GM10248 (cell line): ENCODE results near the gene DDRGK1.

Experiments used
- CTCF ChIA-PET: fragments of 300-600 bp; sonication (Branson Sonifier 250); formaldehyde crosslinking; extraction: SDS; loops from one replicate; lab custom pipeline; 2021; ENCODE audit warnings: antibody characterized with exemption; lab: Yijun Ruan, JAX
- POLR2A ChIA-PET: fragments of 350-650 bp; sonication (Branson Sonifier 250); formaldehyde crosslinking; extraction: SDS; loops from one replicate; lab custom pipeline; 2020; ENCODE audit warnings: antibody characterized with exemption; lab: Yijun Ruan, JAX
- DNase-seq: peaks from one replicate; pipeline ENCODE4 v3.0.0; 2012; ENCODE audit errors: extremely low spot score
- CTCF ChIP-seq: IDR thresholded peaks from 2 replicates; pipeline ENCODE4 v1.5.1; 2012; ENCODE audit warnings: mild to moderate bottlenecking, low read depth; ENCODE audit errors: extremely low read depth, missing control alignments, control extremely low read depth

The DDRGK1 gene

GRCh38 chr20:3163099-3164042 lies 41.1 kb downstream of the DDRGK1 start:
- CTCF ChIA-PET = interaction anchor here (1.6 to 2.2 kb wide), 2 partner anchors 9 to 12 kb away, joined by 8 read pairs; partner anchors contain the start of gene LZTS3
- no peak for DNase-seq
- no peak for TF ChIP-seq CTCF
- POLR2A ChIA-PET = interaction anchor here (0.7 kb wide), 1 partner anchor 10 kb away, joined by 3 read pairs; no protein-coding TSS in a partner anchor

GRCh38 chr20:3162080-3162611 lies 42.3 kb downstream of the DDRGK1 start:
- no peak for TF ChIP-seq CTCF
- CTCF ChIA-PET = interaction anchor here (0.8 to 2.2 kb wide), 3 partner anchors 11 to 290 kb away, joined by 3 to 8 read pairs (median 8); partner anchors contain the start of gene LZTS3
- no peak for DNase-seq
- POLR2A ChIA-PET = no interaction called here

- ChIA-PET POLR2A (no interaction called here), CTCF (interaction anchor here (0.7 to 2.8 kb wide), 6 partner anchors 10 to 289 kb away, joined by 3 to 11 read pairs (median 6); partner anchors contain the start of gene LZTS3)
- no peak for DNase-seq
- no peak for TF ChIP-seq CTCF
Measured at GRCh38 chr20:3161316-3162079, 43.0 kb downstream of the DDRGK1 start.

GRCh38 chr20:3160418-3160817 lies 44.1 kb downstream of the DDRGK1 start:
- POLR2A ChIA-PET = interaction anchor here (0.6 to 0.7 kb wide), 2 partner anchors 8 to 47 kb away, joined by 3 to 5 read pairs; no protein-coding TSS in a partner anchor
- TF ChIP-seq CTCF = no peak
- CTCF ChIA-PET = interaction anchor here (1.4 to 2.8 kb wide), 5 partner anchors 12 to 46 kb away, joined by 3 to 11 read pairs (median 4); no protein-coding TSS in a partner anchor

GRCh38 chr20:3158968-3159431 lies 45.5 kb downstream of the DDRGK1 start:
- ChIA-PET CTCF (interaction anchor here (1.2 to 2.8 kb wide), 6 partner anchors 13 to 47 kb away, joined by 3 to 11 read pairs (median 4); no protein-coding TSS in a partner anchor), POLR2A (interaction anchor here (0.5 kb wide), 1 partner anchor 20 kb away, joined by 3 read pairs; no protein-coding TSS in a partner anchor)
- DNase-seq = no peak
- TF ChIP-seq CTCF = no peak

More at GRCh38 chr20:3160418-3160817, 44.1 kb downstream of the DDRGK1 start:
- no peak for DNase-seq

GRCh38 chr20:3157817-3158216 lies 46.7 kb downstream of the DDRGK1 start:
- no peak for TF ChIP-seq CTCF
- CTCF ChIA-PET = interaction anchor here (1.3 to 1.6 kb wide), 2 partner anchors 10 kb away, joined by 4 to 5 read pairs; no protein-coding TSS in a partner anchor
- POLR2A ChIA-PET = no interaction called here
- no peak for DNase-seq
